ENCODE results near the gene AKT1. TPM values are rescaled to one million over a fixed set of nuclear protein-coding genes. Genes with fewer than 3 reads are reported as not detected.

Gene AKT1
- total and polyA plus RNA-seq, 4 donors, result 30.6 to 192 (median 58.7) TPM

DNA sequence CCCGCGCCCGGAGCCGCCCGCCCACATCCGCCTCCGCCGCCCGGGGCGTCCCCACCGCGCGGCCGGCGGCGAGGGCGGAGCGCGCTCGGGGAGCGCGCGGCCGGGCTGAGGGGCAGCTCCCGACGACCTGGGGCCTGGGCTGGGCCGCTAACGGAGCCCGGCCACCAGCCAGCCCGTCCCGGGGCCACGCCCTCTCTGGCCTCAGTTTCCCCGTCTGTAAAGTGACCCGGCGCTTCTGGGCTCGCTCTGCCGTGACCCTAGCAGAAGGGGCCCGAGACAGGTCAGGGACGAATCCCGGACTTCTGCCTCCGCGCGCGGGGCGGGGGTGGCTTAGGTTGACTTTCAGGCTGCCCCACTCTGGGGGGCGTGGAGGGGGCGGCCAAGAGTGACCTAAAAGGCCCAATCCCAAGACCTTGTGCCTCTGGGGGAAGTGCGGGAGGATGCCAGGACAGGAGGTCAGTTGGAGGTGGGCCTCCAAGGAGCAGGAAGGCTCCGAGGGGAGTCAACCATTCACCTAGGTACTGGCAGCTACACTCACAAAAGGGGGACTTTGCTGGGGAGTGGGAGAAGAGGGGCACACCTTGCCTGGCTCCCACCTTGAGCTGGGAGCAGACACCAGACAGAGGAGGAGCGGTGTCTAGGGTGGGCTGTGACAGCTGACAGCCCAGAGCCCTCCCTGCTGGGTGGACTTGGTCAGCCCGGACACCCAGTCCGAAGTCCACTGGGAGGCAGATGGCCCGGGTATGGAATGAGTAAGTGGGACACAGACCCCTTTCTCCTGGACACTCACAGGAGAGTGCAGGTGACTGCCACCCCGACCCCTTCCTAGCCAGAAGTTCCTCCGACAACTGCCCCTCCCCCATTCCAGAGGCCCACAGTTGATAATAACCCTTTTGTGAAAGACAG is 486 bp upstream of the AKT1 start:
- TF ChIP-seq NR2F2 (IDR thresholded peaks at IDR 0.05) (no peak), HNF4A (conservative IDR thresholded peaks at IDR 0.05) (peak; percentile 51 to 60)
- DNase-seq (ENCODE audit: low spot score), result peak; percentile 80
- peaks cover 34 to 51% (median 41%) of the 10 kb centered on the region in 4 donors for H3K4me1 ChIP-seq (ENCODE audit: control insufficient read depth in 4 of 4, insufficient read depth in 4 of 4, low read length in 3 of 4)

DNA sequence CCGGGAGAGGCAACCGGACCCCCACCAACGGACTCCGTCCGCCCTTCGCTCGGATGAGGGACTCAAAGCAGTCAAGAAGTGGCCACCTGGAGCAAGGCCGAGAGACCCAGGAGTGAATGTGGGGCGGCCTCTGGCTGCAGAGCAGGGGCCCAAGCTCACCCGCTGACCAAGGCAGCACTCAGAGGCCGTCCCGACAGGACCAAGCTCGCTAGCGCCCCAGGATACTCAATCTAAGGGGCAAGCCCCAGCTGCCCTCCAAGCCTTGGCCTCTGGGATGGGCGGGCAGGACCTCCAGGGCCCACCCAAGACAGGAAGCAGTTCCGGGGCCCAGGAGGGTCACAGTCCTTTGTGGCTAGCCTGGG is 936 bp downstream of the AKT1 start:
- H3K4me1 ChIP-seq (ENCODE audit: control insufficient read depth in 4 of 4, insufficient read depth in 4 of 4, low read length in 3 of 4), result peaks cover 35 to 64% (median 54%) of the 10 kb centered on the region in 4 donors
- TF ChIP-seq RAD21 (IDR thresholded peaks at IDR 0.05), result peak in 1 of 2 donors; percentile 16
- TF ChIP-seq, protein P1, sequence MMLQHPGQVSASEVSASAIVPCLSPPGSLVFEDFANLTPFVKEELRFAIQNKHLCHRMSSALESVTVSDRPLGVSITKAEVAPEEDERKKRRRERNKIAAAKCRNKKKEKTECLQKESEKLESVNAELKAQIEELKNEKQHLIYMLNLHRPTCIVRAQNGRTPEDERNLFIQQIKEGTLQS (IDR thresholded peaks at IDR 0.05), result no peak
- DNase-seq (ENCODE audit: low spot score), result no peak

More for the DNA sequence above, 486 bp upstream of the AKT1 start:
- H3K9ac ChIP-seq (ENCODE audit: low read depth in 1 of 2, low read length in 2 of 2), result peak overlapping the region in 1 of 2 donors; percentile 25
- peak overlapping the region; percentile 80 to 86 for H3K27ac ChIP-seq (ENCODE audit: low read depth in 1 of 2, low read length in 2 of 2)
- H3K9me3 ChIP-seq (ENCODE audit: control insufficient read depth in 4 of 4, low read length in 3 of 4), result no peaks in the 10 kb centered on the region
- H3K27me3 ChIP-seq (ENCODE audit: control insufficient read depth in 4 of 4, insufficient read depth in 4 of 4, low read length in 3 of 4), result no peaks in the 10 kb centered on the region
- H3K4me3 ChIP-seq (ENCODE audit: low read depth in 1 of 3, low read length in 3 of 3), result peak overlapping the region in 2 of 3 donors; percentile 48 to 89
- no peaks in the 10 kb centered on the region for H3K36me3 ChIP-seq (ENCODE audit: control insufficient read depth in 4 of 4, insufficient read depth in 3 of 4, low read depth in 1 of 4, low read length in 3 of 4)
- 8% methylated on average over 55 of the region's 55 CpGs for WGBS

DNA sequence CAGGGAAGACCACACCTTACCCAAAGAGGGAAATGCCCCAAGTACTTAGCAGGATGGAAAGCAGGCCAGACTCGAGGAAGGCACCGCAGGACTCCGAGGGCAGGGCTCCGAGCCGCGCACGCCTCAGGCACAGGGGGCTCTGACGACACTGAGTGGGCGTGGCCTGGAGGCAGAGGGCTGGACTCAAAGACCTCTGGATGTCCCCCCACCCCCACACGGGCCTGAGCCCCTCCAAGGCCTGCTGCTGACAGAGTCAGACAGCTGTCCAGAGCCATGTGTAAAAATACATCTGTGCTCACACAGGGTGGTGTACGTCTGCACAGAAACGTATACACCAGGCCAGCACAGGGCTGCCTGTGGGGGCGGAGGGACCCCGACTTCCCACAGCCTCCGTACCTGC is 1.4 kb downstream of the AKT1 start:
- Histone ChIP-seq H3K9me3 (ENCODE audit: control insufficient read depth in 4 of 4, low read length in 3 of 4) (no peaks in the 10 kb centered on the region), H3K27ac (ENCODE audit: low read depth in 1 of 2, low read length in 2 of 2) (peak overlapping the region; percentile 75 to 76), H3K36me3 (ENCODE audit: control insufficient read depth in 4 of 4, insufficient read depth in 3 of 4, low read depth in 1 of 4, low read length in 3 of 4) (no peaks in the 10 kb centered on the region), H3K9ac (ENCODE audit: low read depth in 1 of 2, low read length in 2 of 2) (peak overlapping the region; percentile 77 to 82), H3K4me3 (ENCODE audit: low read depth in 1 of 3, low read length in 3 of 3) (peak overlapping the region; percentile 51 to 89 (median 74)), H3K4me1 (ENCODE audit: control insufficient read depth in 4 of 4, insufficient read depth in 4 of 4, low read length in 3 of 4) (peaks cover 38 to 69% (median 59%) of the 10 kb centered on the region in 4 donors), H3K27me3 (ENCODE audit: control insufficient read depth in 4 of 4, insufficient read depth in 4 of 4, low read length in 3 of 4) (no peaks in the 10 kb centered on the region)
- TF ChIP-seq GABPA (IDR thresholded peaks at IDR 0.05 in 1 of 2, conservative IDR thresholded peaks at IDR 0.05 in 1 of 2) (no peak), HNF4A (conservative IDR thresholded peaks at IDR 0.05) (peak in 1 of 2 donors; percentile 25)
- DNase-seq (ENCODE audit: low spot score), result no peak
- 4% methylated on average over 15 of the region's 15 CpGs for WGBS

More for the DNA sequence above, 936 bp downstream of the AKT1 start:
- Histone ChIP-seq H3K9me3 (ENCODE audit: control insufficient read depth in 4 of 4, low read length in 3 of 4) (no peaks in the 10 kb centered on the region), H3K36me3 (ENCODE audit: control insufficient read depth in 4 of 4, insufficient read depth in 3 of 4, low read depth in 1 of 4, low read length in 3 of 4) (no peaks in the 10 kb centered on the region), H3K9ac (ENCODE audit: low read depth in 1 of 2, low read length in 2 of 2) (peak overlapping the region; percentile 77 to 82), H3K27me3 (ENCODE audit: control insufficient read depth in 4 of 4, insufficient read depth in 4 of 4, low read length in 3 of 4) (no peaks in the 10 kb centered on the region), H3K27ac (ENCODE audit: low read depth in 1 of 2, low read length in 2 of 2) (peak overlapping the region; percentile 75 to 76), H3K4me3 (ENCODE audit: low read depth in 1 of 3, low read length in 3 of 3) (peak overlapping the region; percentile 51 to 89 (median 74))
- 4% methylated on average over 16 of the region's 16 CpGs for WGBS

DNA sequence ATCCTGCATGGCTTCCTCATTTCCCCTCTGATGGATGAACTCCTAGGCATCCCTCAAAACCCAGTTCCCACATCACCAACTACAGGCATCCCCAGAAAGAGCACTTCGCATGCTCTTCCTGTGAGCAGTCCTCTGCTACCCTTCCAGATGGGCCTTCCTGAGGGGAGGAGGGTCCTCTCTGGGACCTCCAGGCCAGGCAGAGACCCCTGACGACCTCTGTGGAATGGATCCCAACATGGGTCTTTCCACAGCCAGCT is 1.9 kb downstream of the AKT1 start:
- Histone ChIP-seq H3K9ac (ENCODE audit: low read depth in 1 of 2, low read length in 2 of 2) (peak overlapping the region; percentile 60 to 82), H3K9me3 (ENCODE audit: control insufficient read depth in 4 of 4, low read length in 3 of 4) (no peaks in the 10 kb centered on the region), H3K27ac (ENCODE audit: low read depth in 1 of 2, low read length in 2 of 2) (peak overlapping the region; percentile 75 to 76), H3K4me1 (ENCODE audit: control insufficient read depth in 4 of 4, insufficient read depth in 4 of 4, low read length in 3 of 4) (peaks cover 41 to 74% (median 64%) of the 10 kb centered on the region in 4 donors), H3K27me3 (ENCODE audit: control insufficient read depth in 4 of 4, insufficient read depth in 4 of 4, low read length in 3 of 4) (no peaks in the 10 kb centered on the region), H3K4me3 (ENCODE audit: low read depth in 1 of 3, low read length in 3 of 3) (peak overlapping the region in 2 of 3 donors; percentile 51 to 89), H3K36me3 (ENCODE audit: control insufficient read depth in 4 of 4, insufficient read depth in 3 of 4, low read depth in 1 of 4, low read length in 3 of 4) (no peaks in the 10 kb centered on the region)
- no peak for DNase-seq (ENCODE audit: low spot score)
- 85% methylated on average over 2 of the region's 2 CpGs for WGBS
- TF ChIP-seq, protein P2, sequence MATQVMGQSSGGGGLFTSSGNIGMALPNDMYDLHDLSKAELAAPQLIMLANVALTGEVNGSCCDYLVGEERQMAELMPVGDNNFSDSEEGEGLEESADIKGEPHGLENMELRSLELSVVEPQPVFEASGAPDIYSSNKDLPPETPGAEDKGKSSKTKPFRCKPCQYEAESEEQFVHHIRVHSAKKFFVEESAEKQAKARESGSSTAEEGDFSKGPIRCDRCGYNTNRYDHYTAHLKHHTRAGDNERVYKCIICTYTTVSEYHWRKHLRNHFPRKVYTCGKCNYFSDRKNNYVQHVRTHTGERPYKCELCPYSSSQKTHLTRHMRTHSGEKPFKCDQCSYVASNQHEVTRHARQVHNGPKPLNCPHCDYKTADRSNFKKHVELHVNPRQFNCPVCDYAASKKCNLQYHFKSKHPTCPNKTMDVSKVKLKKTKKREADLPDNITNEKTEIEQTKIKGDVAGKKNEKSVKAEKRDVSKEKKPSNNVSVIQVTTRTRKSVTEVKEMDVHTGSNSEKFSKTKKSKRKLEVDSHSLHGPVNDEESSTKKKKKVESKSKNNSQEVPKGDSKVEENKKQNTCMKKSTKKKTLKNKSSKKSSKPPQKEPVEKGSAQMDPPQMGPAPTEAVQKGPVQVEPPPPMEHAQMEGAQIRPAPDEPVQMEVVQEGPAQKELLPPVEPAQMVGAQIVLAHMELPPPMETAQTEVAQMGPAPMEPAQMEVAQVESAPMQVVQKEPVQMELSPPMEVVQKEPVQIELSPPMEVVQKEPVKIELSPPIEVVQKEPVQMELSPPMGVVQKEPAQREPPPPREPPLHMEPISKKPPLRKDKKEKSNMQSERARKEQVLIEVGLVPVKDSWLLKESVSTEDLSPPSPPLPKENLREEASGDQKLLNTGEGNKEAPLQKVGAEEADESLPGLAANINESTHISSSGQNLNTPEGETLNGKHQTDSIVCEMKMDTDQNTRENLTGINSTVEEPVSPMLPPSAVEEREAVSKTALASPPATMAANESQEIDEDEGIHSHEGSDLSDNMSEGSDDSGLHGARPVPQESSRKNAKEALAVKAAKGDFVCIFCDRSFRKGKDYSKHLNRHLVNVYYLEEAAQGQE (IDR thresholded peaks at IDR 0.05), result no peak
- TF ChIP-seq HNF4A (conservative IDR thresholded peaks at IDR 0.05), result no peak
- no peak for TF ChIP-seq FOXA1 (IDR thresholded peaks at IDR 0.05)
- TF ChIP-seq, protein P3, sequence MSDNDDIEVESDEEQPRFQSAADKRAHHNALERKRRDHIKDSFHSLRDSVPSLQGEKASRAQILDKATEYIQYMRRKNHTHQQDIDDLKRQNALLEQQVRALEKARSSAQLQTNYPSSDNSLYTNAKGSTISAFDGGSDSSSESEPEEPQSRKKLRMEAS (IDR thresholded peaks at IDR 0.05), result no peak
- no peak for TF ChIP-seq GABPA (IDR thresholded peaks at IDR 0.05 in 1 of 2, conservative IDR thresholded peaks at IDR 0.05 in 1 of 2)
- TF ChIP-seq HNF4G (IDR thresholded peaks at IDR 0.05), result no peak
- TF ChIP-seq SP1 (IDR thresholded peaks at IDR 0.05), result no peak
- TF ChIP-seq EGR1 (IDR thresholded peaks at IDR 0.05; ENCODE audit: low read depth in 2 of 2), result no peak
- TF ChIP-seq, protein P4, sequence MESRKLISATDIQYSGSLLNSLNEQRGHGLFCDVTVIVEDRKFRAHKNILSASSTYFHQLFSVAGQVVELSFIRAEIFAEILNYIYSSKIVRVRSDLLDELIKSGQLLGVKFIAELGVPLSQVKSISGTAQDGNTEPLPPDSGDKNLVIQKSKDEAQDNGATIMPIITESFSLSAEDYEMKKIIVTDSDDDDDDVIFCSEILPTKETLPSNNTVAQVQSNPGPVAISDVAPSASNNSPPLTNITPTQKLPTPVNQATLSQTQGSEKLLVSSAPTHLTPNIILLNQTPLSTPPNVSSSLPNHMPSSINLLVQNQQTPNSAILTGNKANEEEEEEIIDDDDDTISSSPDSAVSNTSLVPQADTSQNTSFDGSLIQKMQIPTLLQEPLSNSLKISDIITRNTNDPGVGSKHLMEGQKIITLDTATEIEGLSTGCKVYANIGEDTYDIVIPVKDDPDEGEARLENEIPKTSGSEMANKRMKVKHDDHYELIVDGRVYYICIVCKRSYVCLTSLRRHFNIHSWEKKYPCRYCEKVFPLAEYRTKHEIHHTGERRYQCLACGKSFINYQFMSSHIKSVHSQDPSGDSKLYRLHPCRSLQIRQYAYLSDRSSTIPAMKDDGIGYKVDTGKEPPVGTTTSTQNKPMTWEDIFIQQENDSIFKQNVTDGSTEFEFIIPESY (IDR thresholded peaks at IDR 0.05), result no peak
- TF ChIP-seq JUND (IDR thresholded peaks at IDR 0.05), result no peak
- TF ChIP-seq TAF1 (conservative IDR thresholded peaks at IDR 0.05), result no peak
- TF ChIP-seq RXRA (IDR thresholded peaks at IDR 0.05), result no peak
- no peak for TF ChIP-seq RAD21 (IDR thresholded peaks at IDR 0.05)
- TF ChIP-seq FOXA2 (IDR thresholded peaks at IDR 0.05), result no peak

Measured in liver (tissue), 9 donors.